ENCODE measurements around the gene PTPRG.

DNA sequence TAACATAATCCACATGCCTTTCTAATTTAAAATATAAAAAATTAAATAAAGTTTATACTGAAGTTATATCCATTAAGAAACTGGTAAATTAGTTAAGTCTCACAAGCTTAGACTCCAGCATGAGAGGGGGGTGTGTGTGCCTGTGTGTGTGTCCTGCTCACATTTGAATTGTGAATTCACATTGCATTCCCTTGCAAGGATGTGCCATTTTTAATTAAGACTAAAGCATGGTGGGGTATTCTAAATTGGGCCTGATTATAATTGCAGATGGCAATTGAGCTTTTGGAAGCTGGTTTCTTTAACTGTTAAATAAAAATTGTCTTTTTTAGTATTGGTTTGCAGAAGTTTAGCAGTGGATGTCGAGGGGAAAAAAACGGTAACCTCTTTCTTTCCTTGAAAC lies 56.9 kb downstream of the PTPRG start:
- no peak for TF ChIP-seq CTCF (IDR thresholded peaks at IDR 0.05)
- TF ChIP-seq POLR2A (IDR thresholded peaks at IDR 0.05): no peak

Measured in adrenal gland (tissue), 5 donors.